ENCODE results near the gene ECT2L. TPM values are rescaled to one million over a fixed set of nuclear protein-coding genes. Genes with fewer than 3 reads are reported as not detected.

Gene ECT2L, protein sequence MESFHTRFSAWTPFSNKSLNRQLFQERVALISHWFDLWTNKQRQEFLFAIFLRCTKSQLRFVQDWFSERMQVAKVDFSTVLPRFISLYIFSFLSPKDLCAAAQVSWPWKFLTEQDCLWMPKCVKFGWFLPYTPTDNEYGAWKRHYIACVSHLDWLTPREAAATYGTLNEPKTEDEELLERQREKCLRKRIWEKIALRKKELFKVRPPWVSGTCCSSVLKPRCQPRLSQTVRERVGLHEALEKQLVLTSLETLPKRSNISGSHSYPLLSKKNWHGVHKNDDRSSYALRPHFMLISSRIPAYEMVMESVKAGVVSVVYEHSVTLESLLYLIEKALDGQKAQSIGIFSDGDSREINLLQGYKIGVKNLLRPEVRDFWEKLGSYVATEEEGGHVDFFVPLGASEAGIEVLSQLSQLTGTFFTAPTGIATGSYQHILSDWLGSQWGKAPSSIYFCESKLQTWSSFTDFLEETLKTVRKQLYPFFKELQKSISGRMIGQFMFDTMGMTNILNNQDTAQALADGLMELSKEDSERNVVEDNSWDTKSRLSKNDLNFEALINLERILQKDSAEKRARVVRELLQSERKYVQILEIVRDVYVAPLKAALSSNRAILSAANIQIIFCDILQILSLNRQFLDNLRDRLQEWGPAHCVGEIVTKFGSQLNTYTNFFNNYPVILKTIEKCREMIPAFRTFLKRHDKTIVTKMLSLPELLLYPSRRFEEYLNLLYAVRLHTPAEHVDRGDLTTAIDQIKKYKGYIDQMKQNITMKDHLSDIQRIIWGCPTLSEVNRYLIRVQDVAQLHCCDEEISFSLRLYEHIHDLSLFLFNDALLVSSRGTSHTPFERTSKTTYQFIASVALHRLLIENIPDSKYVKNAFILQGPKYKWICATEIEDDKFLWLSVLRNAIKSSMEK
- total RNA-seq (2022; extraction: Qiagen RNA extraction; ENCODE audit: low read depth) = not detected in 5 replicates

GRCh38 chr6:138795809-138796603 is at the start of gene ECT2L:
ECT2L (plus strand) TSS chr6:138796087; CDS start chr6:138813275, 17,188 bp downstream.

DNA sequence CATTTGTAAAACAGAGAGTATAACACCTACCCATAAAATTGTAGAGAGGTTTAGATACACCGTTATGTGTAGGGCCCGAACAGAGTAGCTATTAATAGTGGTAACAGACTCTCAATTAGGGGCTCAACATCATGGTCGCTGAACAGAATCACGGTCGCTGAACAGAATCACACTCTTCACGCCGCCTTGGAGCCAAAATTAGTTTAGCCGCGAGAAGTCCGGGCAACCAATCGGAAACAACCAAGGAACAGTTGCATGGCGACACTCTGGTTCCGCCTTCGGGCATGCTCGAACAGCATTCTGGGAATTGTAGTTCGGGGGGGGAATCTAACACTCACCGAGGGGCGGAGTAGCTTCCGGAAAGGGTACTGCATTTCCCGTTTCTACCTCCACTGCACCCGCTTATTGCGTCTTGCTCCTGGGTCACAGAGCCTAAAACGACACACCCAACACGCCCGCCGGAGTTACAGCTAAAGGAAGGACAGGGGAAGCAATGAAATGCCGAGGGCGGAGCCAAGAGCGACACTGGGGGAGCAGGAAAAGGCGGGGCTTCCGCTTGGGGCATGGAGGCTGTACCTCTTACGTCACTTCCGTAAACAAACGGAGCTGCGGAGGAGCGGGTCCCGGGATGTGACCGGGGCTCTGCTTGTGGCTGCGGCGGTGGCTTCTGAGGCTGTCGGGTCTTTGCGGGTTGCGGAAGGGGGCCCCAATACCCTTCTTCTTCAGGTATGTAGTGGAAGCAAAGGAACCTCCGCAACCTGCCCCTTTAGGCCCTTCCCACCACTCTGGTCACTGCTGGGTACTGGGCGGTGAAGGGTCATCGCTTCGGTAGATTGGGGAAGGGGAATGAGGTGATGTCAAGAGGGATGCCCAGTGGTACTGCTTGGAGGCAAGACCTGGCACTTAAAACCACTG is 22.5 kb upstream of the ECT2L start, which contains the start of gene CCDC28A:
TSS of gene CCDC28A (plus strand) at position 593 of the 915 bp plus-strand sequence. CDS start 2,352 bp downstream, outside the sequence.

Other genes with a start within 250 kb of the ECT2L start
- gene CCDC28A, start 22.3 kb upstream of the ECT2L start, total RNA-seq (2022; extraction: Qiagen RNA extraction; ENCODE audit: low read depth) = 11.6 to 13.9 TPM (median 12.8 TPM) in 5 replicates
- gene REPS1, start 192.2 kb downstream of the ECT2L start, total RNA-seq (2022; extraction: Qiagen RNA extraction; ENCODE audit: low read depth) = 20.5 to 23.7 TPM (median 21.9 TPM) in 5 replicates
- gene ABRACL, start 232.7 kb downstream of the ECT2L start, total RNA-seq (2022; extraction: Qiagen RNA extraction; ENCODE audit: low read depth) = 45.7 to 54.7 TPM (median 48.1 TPM) in 5 replicates

Data from A549 treated with DMSO at 1 μM for 4 hours (cell line).